GM19438 (cell line): Measurements from ENCODE around the gene FFAR1.

Experiments used
- ATAC-seq: cut with Tn5 transposase; IDR thresholded peaks from one replicate; pipeline ENCODE4 v1.9.1; 2021; ENCODE audit warnings: low read depth; ENCODE audit not compliant: unreplicated experiment

Gene FFAR1

DNA sequence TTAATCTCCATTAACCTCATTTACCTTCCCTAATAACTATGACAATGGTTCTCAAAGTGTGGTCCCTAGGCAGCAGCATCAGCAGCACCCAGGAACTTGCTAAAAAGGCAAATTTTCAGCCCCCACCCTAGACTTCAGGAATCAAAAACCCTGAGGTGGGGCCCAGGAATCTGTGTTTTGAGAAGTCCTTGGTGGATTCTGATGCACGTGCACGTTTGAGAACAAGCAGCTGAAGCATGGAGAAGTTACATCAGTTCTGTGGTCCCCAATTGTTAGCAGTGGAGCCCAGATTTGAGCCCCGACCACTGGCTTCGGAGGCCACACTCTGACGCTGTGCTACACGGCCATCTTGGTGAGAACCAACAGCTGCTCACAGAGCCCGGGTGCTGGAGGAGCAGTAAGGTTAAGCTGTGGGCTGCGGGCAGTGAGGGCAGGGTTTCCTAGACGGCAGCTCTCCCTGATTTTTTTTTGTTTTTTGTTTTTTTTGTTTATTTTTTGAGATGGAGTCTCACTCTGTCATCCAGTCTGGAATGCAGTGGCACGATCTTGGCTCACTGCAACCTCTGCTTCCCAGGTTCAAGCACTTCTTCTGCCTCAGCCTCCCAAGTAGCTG lies 32.7 kb upstream of the FFAR1 start:
- ATAC-seq: no peak

DNA sequence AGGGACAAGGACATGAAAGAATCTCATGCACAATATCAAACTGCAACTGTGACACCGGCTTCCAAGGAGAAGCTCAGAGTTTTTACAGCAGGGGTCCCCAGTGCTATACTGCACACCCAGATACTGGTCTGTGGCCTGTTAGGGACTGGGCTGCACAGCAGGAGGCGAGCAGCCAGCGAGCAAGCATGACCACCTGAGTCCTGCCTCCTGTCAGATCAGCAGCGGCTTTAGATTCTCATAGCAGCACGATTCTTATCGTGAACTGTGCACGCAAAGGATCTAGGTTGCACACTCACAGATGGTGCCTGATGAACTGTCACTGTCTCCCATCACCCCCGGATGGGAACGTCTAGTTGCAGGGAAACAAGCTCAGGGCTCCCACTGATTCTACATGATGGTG lies 31.8 kb upstream of the FFAR1 start:
- ATAC-seq: no peak

DNA sequence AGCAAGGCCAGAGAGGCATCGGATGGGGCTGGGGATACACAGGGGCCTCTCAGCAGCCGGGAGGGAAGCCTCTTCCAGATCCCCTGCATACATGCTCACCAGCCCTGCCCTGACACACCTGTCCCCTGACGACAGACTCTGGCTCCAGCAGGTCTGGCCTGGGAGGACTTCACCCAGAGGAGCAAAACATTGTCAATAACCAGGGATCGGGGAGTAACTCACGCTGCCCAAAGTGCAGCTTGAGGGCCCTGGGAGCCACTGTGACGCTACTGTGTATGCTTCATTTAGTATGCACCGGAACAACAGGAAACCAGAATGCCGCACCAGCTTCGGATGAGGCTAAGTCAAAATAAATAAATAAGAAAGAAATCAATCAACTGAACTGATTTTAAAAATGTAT lies 31.1 kb upstream of the FFAR1 start:
- no peak for ATAC-seq

DNA sequence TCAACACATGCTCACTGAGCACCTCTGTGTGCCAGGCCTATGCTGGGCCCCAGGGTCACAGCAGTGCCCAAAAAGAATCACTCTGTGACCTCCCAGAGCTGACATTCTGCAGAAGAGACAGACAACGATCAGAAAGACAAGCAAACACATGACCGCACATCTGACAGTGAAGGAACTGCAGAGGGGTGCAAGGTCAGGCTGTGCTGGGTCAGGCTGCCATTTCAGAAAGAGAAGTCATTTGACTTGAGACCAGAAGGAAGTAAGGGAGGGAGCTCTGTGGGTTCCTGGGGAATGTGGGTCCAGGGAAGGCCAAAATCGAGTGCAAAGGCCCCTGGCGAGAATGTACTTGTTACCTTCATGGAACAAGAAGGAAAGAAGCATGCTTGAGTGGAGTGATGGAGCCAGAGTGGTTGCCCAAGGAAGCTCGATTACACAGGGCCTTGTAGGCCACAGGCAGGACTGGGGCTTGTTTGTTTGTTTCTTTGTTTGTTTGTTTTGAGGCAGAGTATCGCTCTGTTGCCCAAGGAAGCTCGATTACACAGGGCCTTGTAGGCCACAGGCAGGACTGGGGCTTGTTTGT lies 30.1 kb upstream of the FFAR1 start:
- ATAC-seq: no peak

DNA sequence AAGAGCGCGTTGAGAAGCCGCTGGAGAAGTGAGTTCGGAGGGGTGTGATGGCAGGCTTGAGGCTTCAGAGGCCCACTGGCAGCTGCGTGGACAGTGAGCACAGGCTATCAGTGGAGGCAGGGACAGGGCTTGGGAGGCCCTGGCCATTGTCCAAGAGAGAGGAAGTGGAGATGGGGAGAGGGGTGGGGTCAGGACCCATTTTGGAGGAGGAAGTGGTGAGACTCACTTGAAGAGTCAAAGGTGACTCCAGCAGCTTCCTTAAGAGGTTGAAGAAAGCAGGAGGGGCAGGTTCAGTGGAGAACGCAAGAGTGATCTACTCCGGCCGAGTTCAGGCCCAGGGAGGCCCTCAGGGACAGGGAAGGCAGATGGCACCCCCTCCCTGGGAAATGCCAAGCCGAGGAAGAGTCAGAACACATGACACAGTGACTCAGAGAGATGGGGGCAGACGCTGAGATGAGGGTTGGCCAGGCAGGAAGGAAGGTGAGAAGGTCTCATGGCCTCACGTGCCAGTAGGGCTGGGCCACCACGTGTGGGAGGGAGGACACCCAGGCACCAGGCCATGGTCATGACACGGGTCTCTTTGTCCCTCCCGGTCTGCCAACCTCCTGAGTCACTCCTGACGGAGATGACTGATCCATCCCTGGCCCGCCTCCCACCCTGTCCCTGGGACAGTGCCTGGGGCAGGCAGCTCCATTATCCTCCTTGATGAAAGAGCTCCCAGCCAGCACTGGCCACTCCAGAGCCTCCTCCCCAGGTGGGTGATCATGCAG lies 28.8 kb upstream of the FFAR1 start:
- no peak for ATAC-seq

DNA sequence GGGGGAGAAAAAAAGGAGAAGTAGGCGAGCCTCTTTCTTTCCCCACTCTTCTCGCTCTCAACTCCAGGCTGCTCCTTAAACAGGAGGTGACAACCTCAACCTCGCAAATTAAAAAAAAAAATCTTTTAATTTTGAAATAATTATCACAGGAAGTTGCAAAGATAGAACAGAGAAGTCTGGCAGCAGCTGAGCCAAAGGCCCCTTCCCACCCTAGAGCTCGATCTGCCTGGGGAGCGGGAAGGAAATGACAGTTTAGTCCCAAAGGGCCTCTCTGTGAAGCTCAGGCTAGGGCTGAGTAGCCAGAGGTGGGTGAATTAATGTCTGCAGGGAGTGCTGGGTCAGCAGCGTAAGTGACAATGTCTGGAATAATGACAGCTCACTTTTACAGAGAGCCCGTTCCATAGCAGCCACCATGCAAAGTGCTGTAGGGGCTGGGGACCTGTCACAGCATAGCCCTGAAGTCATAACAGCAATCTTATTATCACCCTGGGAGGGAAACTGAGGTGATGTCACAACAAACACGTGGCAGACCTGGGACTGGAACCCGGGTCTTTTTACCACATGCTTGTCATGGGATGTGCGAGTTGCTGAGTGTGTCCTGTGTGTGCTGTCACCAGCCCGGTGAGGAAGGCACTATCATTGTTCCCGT lies 27.5 kb upstream of the FFAR1 start:
- no peak for ATAC-seq

DNA sequence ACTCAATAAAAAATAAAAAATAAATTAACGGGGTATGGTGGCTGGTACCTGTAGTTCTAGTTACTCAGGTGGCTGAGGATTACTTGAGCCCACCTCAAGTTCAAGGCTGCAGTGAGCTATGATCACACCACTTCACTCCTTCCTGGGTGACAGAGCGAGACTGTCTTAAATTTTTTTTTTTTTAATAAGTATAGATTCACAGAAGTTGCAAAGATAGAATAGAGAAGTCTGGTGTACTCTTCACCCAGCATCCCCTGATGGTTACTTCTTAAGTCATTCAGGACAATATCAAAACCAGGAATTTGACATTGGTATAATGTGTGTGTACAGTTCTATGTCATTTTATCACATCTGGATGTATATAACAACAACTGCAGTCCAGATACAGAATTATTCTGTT lies 26.4 kb upstream of the FFAR1 start:
- no peak for ATAC-seq

DNA sequence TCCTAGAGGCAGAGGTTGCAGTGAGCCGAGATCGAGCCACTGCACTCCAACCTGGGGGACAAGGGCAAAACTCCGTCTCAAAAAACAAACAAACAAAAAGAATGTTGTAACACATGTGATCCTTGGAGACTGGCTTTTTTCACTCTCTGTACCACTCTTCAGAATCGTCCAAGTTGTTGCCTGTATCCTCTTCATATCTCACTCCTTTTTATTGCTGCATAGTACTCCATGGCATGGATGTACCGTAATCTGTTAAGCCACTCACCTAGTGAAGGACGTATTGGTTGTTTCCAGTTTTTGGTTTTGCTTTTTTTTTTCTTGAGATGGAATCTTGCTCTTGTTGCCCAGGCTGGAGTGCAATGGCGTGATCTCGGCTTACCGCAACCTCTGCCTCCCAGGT lies 25.7 kb upstream of the FFAR1 start:
- ATAC-seq: no peak

DNA sequence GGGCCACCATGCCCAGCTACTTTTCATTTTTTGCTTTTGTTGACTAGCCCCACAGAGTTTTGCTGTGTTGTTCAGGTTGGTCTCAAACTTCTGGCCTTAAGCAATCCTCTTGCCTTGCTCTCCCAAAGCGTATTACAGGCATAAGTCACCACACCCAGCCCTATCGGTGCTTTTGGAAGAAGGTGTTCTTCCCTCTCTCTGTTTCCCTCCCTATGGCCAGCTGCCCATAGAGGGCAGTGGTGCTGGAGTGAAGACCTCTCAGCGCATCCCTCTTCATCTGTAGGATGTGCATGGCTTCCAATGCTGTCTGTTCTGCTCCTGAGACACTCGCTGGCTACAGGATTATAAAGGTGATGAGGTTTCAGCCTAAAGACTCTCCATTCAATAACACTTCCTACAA lies 20.1 kb upstream of the FFAR1 start:
- ATAC-seq: no peak

DNA sequence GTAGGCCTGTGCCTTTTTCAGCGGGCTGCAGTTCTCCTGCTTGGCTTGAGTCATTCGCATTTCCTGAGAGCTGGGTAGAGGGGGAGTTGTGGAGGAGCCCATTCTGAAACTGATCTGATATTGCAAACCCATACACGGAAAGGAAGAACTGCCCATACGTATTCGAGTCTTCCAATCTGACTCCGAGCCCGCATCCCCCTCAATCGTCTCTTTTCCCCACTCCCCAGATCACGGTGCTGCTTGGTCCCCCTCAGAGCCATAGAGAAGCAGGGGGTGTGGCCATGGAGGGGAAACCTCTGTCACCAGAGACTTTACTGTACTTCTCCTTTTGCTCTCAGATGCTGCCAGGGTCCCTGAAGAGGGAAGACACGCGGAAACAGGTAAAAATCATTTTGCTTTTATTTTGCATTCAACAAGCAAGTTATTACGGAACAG lies 18.8 kb upstream of the FFAR1 start, which contains the start of gene CD22:
CD22 (plus strand) TSS at position 337 of the 435 bp plus-strand sequence. CDS start 2,854 bp downstream, outside the sequence.
- no peak for ATAC-seq

DNA sequence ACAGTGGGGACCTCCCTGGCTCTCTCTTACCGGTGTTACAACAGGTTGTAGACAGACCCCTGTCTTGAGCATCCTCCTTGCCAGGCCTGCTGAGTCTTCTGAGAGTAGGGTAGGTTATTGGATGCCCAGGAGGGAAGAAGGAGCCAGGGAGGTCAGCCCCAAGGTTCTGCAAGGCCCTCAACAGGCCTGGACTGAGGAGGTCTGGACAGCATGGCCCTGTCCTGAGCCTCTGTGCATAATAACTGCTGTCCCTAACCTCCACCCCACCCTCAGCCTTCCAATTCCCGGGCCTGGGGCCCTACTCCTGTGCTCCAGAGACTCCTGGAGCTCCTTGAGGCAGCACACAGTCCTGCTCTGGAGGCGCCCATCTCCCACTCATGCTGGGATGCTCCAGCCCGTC lies 18.4 kb upstream of the FFAR1 start:
- ATAC-seq: no peak

DNA sequence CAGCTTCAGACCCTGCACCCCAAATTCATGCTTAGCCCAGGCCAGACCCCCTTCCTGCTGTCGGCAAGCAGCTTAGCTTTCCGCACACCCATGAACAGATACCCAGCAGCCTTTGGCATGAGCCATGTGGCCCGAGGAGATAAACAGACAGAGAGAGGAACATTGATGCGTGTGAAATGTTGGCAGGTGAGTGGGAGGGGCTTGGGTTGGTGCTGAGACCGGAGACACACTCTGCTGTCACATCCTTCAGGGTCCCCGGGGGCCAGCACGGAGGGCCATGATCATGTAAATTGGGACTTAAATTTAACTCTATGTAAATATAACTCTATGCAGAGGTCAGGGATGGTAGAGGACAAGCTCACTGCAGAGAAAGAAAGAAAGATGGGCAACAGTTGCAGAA lies 17.2 kb upstream of the FFAR1 start:
- ATAC-seq: peak; percentile 40

DNA sequence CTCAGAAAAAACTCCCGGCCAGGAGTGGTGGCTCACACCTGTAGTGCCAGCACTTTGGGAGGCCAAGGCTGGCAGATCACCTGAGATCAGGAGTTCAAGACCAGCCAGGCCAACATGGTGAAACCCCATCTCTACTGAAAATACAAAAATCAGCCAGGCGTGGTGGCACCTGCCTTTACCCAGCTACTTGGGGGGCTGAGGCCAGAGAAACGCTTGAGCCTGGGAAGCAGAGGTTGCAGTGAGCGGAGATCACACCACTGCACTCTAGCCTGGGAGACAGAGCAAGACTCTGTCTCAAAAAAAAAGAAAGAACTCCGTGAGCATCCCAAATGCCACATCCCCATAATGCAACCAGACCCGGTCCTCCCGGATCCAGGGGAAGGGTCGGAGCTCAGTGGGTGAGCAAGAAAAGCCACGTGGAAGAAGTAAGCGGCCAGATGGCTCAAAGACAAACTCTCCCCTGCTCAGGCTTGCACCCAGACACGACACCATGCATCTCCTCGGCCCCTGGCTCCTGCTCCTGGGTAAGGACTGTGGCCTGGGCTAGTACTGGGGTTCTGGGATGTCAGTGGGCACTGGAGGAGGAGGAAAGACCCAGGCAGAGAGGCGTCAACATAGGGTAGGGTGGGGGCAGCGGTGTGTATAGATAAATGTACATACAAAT lies 16.0 kb upstream of the FFAR1 start:
- no peak for ATAC-seq

DNA sequence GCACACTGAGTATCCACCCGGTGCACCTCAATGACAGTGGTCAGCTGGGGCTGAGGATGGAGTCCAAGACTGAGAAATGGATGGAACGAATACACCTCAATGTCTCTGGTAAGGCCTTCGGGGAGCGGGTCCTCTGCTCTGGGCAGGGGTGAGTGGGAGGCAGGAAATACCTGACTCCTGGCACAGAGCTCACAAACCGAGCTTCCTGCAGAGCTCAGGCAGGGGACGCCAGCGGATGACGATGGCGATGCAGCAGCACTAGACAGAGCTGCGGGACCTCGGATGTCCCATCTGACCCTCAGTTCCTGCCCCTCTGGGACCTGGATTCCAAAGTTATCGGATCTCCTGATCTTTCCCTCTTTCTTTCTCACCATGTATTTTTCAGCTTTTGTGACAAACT lies 14.9 kb upstream of the FFAR1 start:
- ATAC-seq: no peak

DNA sequence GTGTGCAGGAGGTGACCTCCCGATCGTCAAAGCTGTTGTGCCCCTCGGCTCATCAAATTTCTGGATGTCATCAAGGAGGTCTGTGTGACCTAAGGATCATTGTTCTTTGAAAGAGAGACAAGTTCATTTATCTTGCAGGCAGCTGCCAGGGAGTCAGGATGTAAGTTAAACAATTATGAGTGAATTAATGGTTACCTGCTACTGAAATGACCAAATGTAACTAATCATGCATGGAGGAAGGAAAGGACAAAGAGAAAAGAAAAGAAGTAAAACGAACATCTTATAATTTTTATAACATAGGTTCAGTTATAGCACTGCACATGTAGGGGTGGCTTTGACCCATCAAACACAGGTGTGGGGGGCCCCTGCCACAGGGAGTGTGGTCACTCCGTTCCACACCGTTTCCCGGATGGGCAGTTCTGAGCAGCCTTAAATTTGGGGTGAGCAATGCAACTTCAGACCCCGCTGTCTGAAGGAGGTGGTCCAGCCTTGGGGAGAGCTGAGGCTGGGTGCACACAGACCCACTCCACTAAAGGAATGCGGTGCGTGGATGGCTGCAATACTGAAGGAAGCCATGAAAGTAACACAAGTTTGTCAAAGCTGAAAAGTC lies 13.5 kb upstream of the FFAR1 start:
- no peak for ATAC-seq

DNA sequence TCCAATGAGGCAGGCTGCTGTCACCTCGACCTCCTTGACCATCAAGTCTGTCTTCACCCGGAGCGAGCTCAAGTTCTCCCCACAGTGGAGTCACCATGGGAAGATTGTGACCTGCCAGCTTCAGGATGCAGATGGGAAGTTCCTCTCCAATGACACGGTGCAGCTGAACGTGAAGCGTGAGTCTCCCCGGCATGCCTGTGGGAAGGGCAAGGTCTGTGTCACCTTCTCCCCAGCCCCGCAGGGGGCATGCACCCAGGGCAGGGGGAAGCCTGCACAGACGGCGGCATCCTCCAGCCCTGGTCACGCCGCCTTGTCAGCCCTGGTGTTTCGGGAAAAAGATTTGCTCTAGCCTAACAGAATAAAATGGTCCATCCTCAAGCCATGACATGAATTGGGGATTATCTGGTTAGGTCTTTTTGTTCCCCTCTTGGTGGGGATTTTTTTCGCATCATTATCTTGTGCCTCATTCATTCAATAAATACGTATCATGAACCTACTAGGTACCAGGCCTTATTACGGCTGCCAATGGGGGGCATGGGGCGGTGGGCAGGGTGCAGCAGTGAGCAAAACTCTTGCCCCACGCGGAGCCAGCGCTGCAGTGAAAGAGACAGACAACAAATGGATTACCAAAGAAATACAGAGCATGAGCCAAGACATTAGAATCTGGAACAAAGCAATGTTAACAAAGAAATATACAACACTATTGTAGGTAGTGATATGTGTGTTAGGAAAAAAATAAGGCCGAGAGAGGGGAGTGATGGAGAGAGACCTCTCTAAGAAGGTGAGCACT lies 11.3 kb upstream of the FFAR1 start:
- no peak for ATAC-seq

DNA sequence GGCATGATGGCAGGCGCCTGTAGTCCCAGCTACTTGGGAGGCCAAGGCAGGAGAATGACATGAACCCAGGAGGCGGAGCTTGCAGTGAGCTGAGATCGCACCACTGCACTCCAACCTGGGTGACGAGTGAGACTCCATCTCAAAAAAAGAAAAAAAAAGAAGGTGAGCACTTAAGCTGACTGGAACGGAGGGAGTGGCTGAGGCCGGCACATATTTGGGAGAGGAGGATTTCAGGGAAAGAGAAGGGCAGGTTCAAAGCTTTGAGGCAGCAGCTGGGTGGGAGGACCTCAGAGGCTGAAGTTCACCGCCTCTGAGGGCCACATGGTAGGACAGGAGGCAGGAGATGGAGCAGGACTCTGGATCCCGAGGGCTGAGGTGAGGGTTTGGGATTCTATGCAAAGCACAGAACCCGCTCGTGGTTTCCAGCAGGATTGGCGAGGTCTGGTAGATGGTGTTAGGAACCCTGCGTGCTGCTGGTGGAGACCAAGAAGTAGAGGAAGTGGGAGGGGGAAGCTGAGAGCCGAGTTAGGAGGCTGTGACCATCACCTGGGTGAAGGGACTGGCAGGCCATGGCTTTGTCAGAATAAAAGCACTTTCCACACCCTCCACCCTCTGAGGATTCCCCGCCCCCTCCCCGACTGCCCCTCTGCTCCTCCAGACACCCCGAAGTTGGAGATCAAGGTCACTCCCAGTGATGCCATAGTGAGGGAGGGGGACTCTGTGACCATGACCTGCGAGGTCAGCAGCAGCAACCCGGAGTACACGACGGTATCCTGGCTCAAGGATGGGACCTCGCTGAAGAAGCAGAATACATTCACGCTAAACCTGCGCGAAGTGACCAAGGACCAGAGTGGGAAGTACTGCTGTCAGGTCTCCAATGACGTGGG lies 10.4 kb upstream of the FFAR1 start:
- no peak for ATAC-seq

DNA sequence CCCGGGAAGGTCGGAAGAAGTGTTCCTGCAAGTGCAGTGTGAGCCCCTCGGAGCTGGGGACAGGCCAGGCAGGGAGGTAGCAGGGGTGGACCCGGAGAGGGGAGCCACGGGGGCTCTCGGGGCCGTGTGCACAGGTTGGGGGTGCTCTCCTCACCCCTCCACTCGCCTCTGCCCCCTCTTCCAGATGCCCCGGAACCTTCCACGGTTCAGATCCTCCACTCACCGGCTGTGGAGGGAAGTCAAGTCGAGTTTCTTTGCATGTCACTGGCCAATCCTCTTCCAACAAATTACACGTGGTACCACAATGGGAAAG lies 9.8 kb upstream of the FFAR1 start:
- no peak for ATAC-seq

DNA sequence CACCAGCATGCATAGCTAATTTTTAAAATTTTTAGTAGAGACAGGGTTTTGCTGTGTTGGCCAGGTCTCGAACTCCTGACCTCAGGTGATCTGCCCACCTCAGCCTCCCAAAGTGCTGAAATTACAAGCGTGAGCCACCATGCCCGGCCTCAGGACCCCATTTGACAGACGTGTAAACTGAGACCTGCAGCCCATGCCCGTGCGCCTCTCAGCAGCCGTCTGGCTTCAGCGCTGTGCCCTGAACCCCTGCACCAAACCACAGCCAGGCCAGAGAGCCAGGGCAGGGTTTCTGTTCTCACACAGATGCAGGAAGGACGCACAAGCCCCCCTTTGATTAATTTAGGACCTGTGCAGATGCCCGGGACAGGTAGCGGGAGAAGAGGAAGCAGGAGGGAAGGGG lies 7.3 kb upstream of the FFAR1 start:
- no peak for ATAC-seq
